SU-DHL-6 (cell line): ENCODE measurements around the gene TASOR2.

Experiments used
- H2AFZ ChIP-seq: fragments of 200-600 bp; sonication (generic); 2 replicates; pipeline ENCODE4 v1.6.1; 2014; ENCODE audit warnings: low read depth, mild to moderate bottlenecking, moderate library complexity, mixed read lengths, antibody characterized with exemption, low read length; ENCODE audit not compliant: severe bottlenecking
- H3F3A ChIP-seq: fragments of 200-600 bp; shearing (Covaris generic); 2 replicates; pipeline ENCODE4 v1.6.0; 2016; ENCODE audit warnings: antibody characterized with exemption, mild to moderate bottlenecking; ENCODE audit not compliant: insufficient read depth
- H3K27ac ChIP-seq: fragments of 200-600 bp; sonication (generic); 2 replicates; pipeline ENCODE4 v1.5.1; 2016; ENCODE audit warnings: low read depth, mild to moderate bottlenecking, low read length, moderate library complexity, mixed read lengths
- H3K27me3 ChIP-seq: fragments of 200-600 bp; sonication (generic), shearing (Covaris generic); 2 replicates; pipeline ENCODE4 v1.6.0; 2014; ENCODE audit warnings: mild to moderate bottlenecking, low read length
- H3K36me3 ChIP-seq: fragments of 200-600 bp; sonication (generic); 2 replicates; pipeline ENCODE4 v1.6.1; 2014; ENCODE audit warnings: mild to moderate bottlenecking, low read length, mixed read lengths
- H3K4me2 ChIP-seq: fragments of 300-600, 200-600 bp; shearing (Covaris generic), sonication (generic); 2 replicates; pipeline ENCODE4 v1.6.0; 2014; ENCODE audit warnings: low read length, low read depth, mild to moderate bottlenecking; ENCODE audit not compliant: poor library complexity, severe bottlenecking
- H3K4me3 ChIP-seq: fragments of 200-600 bp; sonication (generic); 2 replicates; pipeline ENCODE4 v1.5.1; 2014; ENCODE audit warnings: antibody characterized with exemption, low read length, mild to moderate bottlenecking, mixed read lengths; ENCODE audit not compliant: insufficient read depth, poor library complexity, severe bottlenecking
- H3K79me2 ChIP-seq: fragments of 200-600 bp; sonication (generic); 2 replicates; pipeline ENCODE4 v1.6.1; 2014; ENCODE audit warnings: mild to moderate bottlenecking, low read length, moderate library complexity; ENCODE audit not compliant: insufficient read depth
- H3K9ac ChIP-seq: fragments of 200-600 bp; sonication (generic); 2 replicates; pipeline ENCODE4 v1.7.0; 2014; ENCODE audit warnings: mild to moderate bottlenecking, low read length
- H3K9me2 ChIP-seq: fragments of 200-600 bp; sonication (generic); replicated peaks from 2 replicates; pipeline ENCODE4 v1.6.1; 2014; ENCODE audit warnings: low read length; ENCODE audit not compliant: insufficient read depth
- H3K9me3 ChIP-seq: fragments of 200-600 bp; sonication (generic); 2 replicates; pipeline ENCODE4 v1.6.1; 2014; ENCODE audit warnings: low read length, mixed read lengths; ENCODE audit not compliant: insufficient read depth
- H4K20me1 ChIP-seq: fragments of 200-600 bp; sonication (generic); 2 replicates; pipeline ENCODE4 v1.6.1; 2014; ENCODE audit warnings: low read depth, mild to moderate bottlenecking, antibody characterized with exemption, low read length, moderate library complexity, mixed read lengths
- EZH2phosphoT487 ChIP-seq: fragments of 200-600 bp; sonication (generic), shearing (Covaris generic); conservative IDR thresholded peaks from 2 replicates; pipeline ENCODE4 v1.6.1; 2018; ENCODE audit warnings: mild to moderate bottlenecking, antibody characterized with exemption, low read length, moderate library complexity, mixed read lengths
- TF ChIP-seq, protein P1 (sequence below): fragments of 200-600 bp; sonication (generic); IDR thresholded peaks from one replicate; pipeline ENCODE4 v1.5.1; 2017; ENCODE audit warnings: antibody characterized with exemption, mild to moderate bottlenecking, low read length, moderate library complexity; ENCODE audit not compliant: insufficient read depth, poor library complexity, severe bottlenecking

TASOR2 gene

DNA sequence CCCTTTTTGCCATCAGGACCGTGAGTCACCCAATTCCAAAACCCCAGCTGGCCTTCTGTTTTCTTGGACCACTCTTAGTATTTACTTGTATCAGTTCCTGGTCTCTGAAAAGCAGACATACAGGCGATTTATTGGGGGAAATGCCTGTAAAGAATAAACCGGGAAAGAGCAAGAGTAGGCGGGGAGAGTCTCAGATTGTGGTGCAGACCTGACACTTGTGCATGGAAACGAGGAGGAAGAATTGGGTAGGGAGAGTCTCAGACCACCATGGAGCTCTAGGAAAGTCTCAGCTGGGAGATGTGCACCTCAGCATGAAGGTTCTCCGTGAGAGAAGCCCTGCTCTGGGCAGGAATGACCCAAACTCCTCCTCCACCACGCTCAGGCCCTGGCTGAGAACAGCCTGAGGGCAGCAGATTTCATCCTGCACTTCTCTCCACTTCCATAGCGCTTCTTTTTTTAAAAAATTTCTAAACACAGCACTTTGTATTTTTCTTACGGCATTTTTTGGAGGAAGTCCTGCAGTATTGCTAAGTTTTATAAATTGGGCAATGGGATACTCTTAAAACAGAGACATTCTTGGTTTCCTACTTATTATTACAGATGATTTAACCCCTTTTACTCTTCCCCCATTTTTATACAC, 6.1 kb upstream of the TASOR2 start:
- H3K9me2 ChIP-seq: no peaks in the 10 kb centered on the region
- no peaks in the 10 kb centered on the region for H3K36me3 ChIP-seq
- TF ChIP-seq, protein P1, sequence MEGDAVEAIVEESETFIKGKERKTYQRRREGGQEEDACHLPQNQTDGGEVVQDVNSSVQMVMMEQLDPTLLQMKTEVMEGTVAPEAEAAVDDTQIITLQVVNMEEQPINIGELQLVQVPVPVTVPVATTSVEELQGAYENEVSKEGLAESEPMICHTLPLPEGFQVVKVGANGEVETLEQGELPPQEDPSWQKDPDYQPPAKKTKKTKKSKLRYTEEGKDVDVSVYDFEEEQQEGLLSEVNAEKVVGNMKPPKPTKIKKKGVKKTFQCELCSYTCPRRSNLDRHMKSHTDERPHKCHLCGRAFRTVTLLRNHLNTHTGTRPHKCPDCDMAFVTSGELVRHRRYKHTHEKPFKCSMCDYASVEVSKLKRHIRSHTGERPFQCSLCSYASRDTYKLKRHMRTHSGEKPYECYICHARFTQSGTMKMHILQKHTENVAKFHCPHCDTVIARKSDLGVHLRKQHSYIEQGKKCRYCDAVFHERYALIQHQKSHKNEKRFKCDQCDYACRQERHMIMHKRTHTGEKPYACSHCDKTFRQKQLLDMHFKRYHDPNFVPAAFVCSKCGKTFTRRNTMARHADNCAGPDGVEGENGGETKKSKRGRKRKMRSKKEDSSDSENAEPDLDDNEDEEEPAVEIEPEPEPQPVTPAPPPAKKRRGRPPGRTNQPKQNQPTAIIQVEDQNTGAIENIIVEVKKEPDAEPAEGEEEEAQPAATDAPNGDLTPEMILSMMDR: no peak
- TF ChIP-seq EZH2phosphoT487: no peak
- H3K27ac ChIP-seq: no peak overlapping the region
- H3K4me3 ChIP-seq: no peak overlapping the region
- H2AFZ ChIP-seq: no peak overlapping the region
- no peaks in the 10 kb centered on the region for H3K27me3 ChIP-seq
- no peaks in the 10 kb centered on the region for H3K9me3 ChIP-seq
- no peaks in the 10 kb centered on the region for H3K79me2 ChIP-seq
- no peaks in the 10 kb centered on the region for H4K20me1 ChIP-seq
- no peak overlapping the region for H3K9ac ChIP-seq
- peaks cover 5% of the 10 kb centered on the region; the same call in 1 of the 2 replicates for H3F3A ChIP-seq
- H3K4me2 ChIP-seq: no peak overlapping the region

DNA sequence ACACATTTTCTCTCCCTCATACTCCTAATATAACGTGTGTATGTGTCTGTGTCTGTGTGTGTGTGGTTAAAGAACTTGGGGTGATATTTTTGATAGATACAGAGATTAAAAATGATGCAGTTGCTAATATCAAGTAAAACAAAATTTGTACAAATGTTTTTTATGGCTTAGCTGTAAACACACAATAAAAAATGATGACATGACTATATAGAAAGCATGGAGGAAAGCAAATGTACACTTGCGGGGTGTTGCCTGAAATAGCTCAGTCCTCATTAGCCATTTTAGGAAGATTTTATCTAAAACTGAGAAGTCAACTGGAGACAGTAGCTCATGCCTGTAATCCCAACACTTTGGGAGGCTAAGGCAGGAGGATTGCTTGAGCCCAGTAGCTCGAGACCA, 5.6 kb upstream of the TASOR2 start:
- no peaks in the 10 kb centered on the region for H3K9me3 ChIP-seq
- no peak overlapping the region for H3K9ac ChIP-seq
- H3K4me3 ChIP-seq: no peak overlapping the region
- no peaks in the 10 kb centered on the region for H3K27me3 ChIP-seq
- no peaks in the 10 kb centered on the region for H3K36me3 ChIP-seq
- no peaks in the 10 kb centered on the region for H3K9me2 ChIP-seq
- H3K27ac ChIP-seq: no peak overlapping the region
- no peaks in the 10 kb centered on the region for H3K79me2 ChIP-seq
- no peak overlapping the region for H2AFZ ChIP-seq
- no peaks in the 10 kb centered on the region for H4K20me1 ChIP-seq
- H3K4me2 ChIP-seq: no peak overlapping the region
- H3F3A ChIP-seq: peaks cover 10% of the 10 kb centered on the region; the same call in 1 of the 2 replicates
- TF ChIP-seq, protein P1: no peak
- TF ChIP-seq EZH2phosphoT487: no peak

DNA sequence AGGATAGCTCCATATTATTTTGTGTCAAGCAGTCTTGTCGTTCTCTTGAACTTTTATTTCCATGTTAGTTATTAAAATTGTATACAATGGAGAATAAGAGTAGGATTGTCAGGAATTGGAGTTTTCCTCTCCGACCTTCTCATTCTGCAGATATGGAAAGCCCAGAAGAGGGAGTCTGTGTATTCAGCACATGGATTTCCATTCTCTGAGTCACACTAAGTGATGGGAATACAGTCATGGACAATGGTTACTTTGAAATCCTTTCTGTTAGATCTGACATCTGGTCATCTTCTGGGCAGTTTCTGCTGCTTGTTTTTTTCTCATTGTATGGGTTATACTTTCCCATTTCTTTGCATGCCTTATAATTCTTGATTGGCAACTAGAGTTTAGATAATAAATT, 5.0 kb upstream of the TASOR2 start:
- H3K4me3 ChIP-seq: no peak overlapping the region
- no peak overlapping the region for H3K9ac ChIP-seq
- TF ChIP-seq EZH2phosphoT487: no peak
- TF ChIP-seq, protein P1: no peak
- H3K36me3 ChIP-seq: no peaks in the 10 kb centered on the region
- H3K27me3 ChIP-seq: no peaks in the 10 kb centered on the region
- no peaks in the 10 kb centered on the region for H4K20me1 ChIP-seq
- no peaks in the 10 kb centered on the region for H3K79me2 ChIP-seq
- no peaks in the 10 kb centered on the region for H3K9me2 ChIP-seq
- no peak overlapping the region for H3K4me2 ChIP-seq
- H2AFZ ChIP-seq: no peak overlapping the region
- no peaks in the 10 kb centered on the region for H3K9me3 ChIP-seq
- H3K27ac ChIP-seq: no peak overlapping the region
- peaks cover 13% of the 10 kb centered on the region; the same call in 1 of the 2 replicates for H3F3A ChIP-seq
